Activated CD8-positive, alpha-beta memory T cell treated with anti-CD3 and anti-CD28 coated beads for 1 hour (primary cell): ENCODE measurements around the gene CALB2.
"Not testable (repeated sequence)": the region's sequence is repeated elsewhere in the genome, so short reads cannot be mapped to it uniquely, and the experiment has no call there.

ENCODE experiments used
- DNase-seq, 2 donors: peaks; one replicate each; pipeline ENCODE4 v3.0.0-alpha.2; 2020; ENCODE audit warnings: low read depth in 1 of 2; ENCODE audit errors: extremely low read depth in 1 of 2

CALB2 gene

DNA sequence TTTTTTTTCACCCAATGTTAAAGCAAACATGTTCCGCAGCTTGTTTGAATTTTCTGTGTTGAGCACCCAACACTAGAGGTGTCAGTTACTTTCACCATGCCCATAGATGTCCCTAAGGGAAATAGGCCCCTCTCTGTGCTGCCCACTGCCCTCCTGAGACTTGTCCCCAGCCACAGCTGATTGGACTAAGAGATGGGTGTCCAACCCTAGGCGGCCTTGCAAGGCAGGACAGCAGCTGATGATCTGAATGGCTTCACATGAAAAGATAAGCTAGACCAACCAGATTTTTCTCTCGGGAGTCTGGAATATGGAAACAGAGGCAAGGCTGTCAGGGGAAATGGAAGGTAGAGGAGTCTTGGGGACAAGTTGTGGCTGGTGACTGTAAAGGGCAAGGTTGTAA lies 6.1 kb upstream of the CALB2 start:
- DNase-seq, result no peak

DNA sequence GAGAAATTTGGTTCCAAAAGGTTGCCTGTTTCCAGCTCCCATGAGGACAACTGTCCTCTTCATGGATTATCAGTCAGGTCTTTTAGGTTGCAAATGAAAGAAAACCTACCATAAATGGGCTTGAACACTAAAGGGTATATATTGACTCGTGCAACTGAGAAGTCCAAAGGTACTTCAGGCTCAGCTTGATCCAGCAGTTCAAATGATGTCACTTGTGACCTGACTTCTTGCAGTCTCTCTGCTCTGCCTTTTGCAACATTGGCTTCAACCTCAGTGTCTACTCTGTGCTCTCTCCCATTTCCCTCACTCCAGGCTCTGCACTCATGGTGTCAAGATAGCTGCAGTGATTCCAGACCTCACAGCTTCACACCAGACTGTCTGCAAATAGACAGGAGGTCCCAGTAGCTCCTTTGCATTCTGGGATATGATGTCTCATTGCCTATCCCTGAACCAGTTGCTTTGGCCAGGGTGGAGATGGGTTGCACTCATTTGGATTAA lies 5.5 kb upstream of the CALB2 start:
- no peak for DNase-seq

DNA sequence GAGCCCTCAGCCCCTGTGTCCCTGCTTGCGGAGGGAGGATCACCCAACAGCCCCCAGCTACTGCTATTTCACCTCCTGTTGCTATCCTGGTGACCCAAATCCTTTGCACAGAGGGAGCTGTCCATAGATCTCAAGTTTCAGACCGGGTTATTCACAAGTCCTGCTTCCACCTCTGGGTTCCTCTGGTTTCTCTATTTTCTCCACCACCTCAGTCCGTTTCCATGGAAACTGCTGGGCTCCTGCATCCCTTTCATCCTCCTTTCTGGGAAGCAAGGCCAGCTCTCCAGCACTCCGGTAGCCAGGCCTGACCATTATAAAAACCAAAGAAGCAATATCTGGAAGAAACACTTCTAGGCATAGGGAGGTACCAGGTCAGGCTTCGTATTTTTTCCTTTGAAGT lies 4.8 kb upstream of the CALB2 start:
- DNase-seq, result no peak

DNA sequence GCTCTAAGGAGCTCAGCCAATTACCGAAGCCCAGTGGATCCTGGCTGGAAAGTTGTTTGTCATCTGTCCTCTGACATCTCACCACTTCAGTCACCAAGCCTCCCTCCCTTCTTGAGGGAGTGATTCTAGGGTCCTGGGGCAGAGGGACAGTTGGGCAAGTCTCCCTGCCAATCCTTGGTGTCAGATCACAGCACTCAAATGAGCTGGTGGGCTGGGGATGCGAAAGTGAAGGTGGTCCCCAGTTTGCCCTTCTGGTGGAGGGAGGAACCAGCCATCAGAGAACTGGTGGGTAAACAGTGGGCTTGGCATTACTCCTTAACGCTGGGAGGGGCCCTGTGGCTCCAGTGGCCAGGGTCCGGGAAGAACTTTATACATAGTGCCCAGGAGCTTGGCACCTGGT lies 4.4 kb upstream of the CALB2 start:
- DNase-seq, result no peak

DNA sequence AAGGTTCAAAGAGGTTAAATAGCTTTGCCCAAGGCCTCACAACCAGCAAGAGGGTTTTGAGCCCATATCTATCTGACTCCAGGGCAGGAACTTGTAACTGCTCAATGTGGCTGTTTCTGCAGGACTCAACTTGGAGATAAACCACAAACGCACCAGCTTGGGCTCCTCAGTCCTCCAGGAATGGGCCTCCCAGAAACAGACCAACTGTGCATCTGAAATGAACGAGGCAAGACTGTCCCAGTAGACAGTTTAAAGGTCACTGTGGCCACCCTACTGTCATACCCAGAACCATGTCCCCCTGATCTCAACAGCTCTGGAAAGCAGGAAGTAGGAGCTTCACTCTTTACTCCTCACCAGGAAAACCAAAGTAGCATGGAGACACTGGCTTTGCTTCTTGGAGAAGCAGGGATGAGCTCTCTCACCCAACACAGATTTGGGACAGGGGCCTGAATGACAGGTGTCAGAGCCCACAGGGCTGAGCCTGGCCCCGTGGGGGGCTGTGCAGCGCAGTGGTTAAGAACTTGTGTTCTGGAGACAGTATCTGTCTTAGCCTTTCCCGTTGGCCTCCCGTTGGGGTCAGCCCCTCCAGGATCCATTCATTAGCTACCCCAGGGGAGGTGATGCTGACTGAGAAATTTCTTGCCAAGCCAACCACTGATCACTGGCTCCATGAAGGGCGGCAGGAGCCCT lies 2.3 kb upstream of the CALB2 start:
- DNase-seq, result no peak

DNA sequence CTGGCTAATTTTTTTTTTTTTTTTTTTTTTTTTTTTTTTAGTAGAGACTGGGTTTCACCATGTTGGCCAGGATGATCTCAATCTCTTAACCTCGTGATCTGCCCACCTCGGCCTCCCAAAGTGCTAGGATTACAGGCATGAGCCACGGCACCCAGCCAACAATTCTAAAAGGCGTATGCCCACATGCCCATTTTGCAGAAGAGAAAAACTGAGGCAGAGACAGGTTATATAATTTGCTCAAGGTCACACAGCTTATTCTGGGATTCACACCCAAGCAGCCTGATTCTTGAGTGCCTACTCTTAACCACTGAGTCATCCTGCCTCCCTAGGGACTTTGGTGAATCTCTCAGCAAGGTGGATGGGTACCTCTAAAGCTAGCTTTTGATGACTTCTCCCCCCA lies 1.6 kb upstream of the CALB2 start:
- DNase-seq, result not testable (repeated sequence)

DNA sequence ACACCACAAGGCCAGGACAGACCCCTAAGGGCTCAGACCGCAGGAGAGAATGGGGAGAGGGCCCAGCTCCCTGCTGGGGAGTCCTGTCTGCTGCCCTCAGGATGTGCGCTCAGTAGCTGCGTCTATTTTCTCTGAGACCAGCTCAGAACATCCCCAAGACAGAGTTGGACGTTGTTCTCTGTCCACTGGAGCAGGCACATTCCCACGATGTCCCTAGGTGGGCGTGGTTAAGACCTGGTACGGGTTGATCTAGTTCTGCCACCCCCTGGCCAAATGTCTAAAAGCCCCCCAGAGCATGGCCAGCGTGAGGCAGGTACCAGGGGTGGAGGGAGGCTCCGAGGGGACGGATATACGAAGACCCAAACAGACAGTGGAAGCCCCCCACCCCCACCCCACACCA lies 842 bp upstream of the CALB2 start:
- DNase-seq, result no peak

DNA sequence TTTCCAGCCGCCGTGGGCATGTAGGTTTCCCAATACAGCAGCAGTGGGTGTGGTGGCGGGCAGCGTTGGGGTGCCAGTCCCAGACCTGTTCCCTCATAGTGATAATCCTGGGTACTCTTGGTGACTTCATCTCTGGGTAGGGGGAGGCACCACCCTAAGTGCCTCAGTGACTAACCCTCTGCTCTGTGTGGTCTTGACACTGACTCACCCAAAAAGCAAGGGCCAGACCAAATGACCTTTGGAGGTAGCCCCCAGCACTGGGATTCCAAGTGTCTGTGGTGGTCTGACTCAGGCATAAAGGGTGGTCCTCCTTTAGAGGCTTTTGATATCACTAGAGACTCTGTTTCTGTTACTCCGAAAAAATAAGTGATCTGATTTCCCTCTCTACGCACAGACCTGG lies 908 bp downstream of the CALB2 start:
- DNase-seq, result no peak

DNA sequence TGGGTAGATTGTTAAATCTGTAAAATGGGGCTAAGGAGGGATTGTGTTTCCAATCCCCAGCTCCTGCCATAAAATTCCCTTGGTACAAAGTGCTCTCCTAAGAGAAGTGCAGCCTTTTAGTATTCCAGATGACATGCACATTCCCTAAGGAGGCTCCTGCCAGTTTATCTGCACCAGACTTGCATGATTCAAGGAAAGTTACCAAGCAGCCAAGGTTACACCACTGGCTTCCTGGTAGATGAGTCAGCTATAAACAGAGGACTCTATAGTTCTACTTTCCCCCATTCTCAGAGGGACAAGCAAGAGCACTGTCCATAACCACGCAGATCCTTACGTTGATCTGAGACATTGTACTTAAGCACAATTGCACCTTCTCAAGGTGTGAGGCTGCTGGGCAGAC lies 1.9 kb downstream of the CALB2 start:
- DNase-seq, result no peak

DNA sequence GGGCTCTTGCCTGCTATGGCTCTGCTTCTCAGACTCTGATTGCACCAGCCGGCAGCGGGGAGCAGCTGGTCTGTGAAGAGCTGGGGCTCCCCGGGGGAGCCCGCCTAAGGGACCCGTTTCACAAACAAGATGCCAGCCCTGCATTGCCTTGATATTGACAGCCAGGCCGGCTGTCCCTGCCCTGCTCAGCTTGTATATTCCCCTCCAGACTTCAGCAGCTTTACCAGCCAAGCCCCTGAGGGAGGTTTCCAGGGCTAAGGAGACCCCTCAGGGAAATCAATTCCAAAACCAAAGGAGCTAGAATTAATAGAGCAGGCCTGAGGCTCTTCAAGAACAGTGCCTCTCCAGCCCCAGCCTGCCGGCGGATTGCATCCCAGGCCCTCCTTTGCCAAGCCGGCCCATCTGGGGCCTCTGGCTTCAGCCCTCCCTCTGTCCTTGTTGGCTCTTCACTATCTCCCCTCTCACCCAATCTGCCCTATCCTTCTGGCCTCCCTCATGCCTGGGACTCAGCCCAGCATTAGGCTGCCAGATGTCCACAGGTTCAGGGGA lies 5.7 kb downstream of the CALB2 start:
- no peak for DNase-seq

DNA sequence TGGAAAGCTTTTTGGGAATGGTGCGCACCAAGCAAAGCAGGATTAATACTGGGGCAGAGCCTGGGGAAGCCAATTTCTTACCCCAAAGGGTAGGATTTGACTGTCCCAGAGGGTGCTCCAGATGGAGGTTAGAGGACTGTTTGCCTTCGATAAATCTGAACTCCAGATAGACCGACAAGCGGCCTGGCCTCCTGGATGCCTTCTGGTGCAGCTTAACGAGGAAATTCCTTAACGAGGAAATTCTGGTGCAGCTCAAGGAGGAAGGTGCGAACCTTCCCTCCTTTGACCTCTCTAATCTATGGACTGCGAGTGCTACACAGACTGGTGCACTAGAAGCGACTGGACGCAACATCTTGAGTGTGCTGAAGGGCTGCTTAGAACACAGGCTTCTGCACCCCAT lies 6.5 kb downstream of the CALB2 start:
- DNase-seq, result no peak

DNA sequence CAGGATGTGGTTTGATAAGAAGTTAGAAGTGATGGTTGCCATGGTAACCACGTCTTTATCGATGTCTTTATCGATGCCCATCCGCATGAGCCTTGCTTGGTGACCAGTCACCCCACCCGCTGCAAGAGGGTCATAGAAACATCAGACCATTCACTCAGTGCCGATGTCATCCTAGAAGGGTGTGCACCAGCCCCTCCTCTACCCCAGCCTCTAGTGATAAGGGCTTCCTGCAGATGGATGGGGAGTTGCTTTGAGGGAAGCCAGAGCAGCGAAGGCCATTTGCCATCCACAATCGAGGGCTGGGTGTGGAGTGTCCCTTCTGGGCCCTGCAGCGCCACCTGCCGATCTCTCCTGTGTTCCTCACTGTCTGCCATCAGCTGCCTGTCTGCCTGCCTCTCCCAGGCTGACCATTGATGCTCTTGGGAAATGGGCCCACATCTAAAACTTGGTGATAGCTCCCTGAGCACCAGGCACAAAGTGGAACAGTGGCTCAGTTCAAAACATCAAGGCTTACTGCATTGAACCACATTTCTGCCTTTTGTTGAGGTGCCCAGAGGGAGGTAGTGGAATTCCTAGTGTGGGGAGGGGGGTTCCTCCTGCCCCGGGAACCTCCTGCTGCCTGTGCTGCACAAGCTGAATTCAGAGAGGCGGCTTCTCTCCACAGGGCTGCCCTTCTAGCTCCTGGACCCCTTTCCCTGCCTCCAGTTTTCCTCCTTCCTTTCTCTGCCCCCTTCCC lies 8.9 kb downstream of the CALB2 start:
- DNase-seq, result no peak

DNA sequence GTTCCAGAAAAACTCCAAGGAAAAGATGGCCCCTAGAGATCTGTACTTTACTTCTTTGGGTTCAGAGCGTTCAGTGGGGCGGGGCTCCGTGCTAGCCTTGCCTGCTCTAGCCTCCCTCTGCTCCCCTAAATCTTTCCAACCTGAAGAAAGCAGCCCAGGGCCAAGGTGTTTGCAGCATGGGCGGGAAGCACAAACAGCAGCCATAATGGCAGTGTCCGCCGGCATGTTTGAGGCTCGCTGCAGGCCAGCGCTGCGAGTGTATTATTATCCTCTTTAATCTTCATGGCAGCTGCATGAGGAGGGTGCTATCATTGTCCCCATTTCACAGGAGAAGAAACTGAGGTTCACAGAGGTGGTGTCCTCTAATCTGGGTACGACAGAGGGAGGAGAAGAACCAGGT lies 10.4 kb downstream of the CALB2 start:
- no peak for DNase-seq

DNA sequence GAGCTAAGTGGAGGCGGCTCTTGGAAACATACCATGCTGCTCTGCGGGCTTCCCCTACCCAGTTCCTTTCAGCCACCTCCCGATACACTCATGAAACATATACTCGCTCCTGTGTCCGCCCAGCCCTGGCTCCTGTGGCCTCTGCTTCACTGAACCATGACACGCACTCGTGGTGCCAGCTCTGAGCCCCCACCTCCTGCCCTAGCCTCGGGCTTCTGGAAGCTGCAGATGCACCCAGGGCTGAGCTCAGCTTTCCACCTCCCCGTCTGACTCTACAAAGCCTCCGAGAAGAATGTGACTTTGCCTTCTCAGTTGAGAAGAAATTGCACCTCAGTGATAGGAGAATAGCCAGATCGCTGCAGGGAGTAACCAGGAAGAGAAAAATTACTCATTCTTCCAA lies 11.0 kb downstream of the CALB2 start:
- DNase-seq, result no peak

DNA sequence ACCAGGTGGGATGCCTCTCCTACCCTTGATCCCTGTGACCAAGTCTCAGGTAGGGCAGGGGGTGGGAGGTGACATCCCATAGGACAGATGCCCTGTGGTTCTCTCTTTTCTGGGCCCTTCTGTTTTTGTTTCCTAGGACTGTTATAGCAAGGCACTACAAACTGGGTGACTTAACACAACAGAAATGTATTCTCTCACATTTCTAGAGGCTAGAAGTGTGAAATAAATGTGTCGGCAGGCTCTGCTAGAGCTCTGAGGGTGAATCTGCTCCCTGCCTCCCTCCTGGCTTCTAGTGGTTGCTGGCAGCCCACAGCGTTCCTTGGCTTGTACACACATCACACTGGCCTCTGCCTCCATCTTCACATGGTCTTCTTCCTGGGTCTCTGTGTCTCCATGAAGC lies 12.7 kb downstream of the CALB2 start:
- DNase-seq, result no peak

DNA sequence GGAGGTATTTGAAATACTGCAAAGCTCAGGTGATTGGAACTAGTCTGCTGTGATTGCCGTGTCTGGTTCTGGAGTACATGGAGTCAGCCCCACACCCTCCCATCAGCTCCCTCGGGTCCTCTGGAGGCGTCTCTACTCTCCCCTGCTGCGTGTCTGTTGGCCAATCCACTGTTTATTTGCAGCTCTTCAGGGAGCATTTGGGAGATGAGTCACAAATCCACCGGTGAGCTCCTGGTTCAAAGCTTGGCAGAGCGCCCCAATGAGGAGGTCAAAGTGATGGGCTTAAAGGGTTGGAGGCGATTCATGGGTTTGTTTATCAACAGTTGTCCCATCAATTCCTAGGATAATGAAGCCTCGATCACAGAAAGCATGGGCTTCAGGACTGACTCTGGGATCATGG lies 14.6 kb downstream of the CALB2 start:
- no peak for DNase-seq

DNA sequence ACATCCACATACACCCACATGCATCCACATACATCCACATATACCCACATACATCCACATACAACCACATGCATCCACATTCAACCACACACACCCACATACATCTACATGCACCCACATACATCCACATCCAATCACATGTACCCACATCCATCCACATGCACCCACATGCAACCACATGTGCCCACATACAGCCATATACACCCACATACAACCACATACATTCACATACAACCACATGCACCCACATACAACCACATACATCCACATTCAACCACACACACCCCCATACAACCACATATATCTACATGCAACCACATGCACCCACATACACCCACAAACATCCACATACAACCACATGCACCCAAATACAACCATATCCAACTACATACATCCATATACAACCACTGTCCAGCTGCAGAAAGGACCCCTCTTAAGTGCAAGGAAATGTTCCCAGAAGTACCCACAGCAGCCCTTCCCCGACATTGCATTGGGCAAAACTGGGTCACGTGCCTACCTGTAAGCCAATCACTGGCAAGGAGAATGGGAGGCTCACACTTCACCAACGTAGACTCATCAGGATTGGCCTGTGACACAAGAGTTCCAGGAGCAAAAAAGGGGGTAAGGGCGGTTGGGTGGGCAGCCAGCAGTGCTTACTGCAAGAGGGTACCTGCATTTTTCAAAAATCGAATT lies 18.1 kb downstream of the CALB2 start:
- no peak for DNase-seq

DNA sequence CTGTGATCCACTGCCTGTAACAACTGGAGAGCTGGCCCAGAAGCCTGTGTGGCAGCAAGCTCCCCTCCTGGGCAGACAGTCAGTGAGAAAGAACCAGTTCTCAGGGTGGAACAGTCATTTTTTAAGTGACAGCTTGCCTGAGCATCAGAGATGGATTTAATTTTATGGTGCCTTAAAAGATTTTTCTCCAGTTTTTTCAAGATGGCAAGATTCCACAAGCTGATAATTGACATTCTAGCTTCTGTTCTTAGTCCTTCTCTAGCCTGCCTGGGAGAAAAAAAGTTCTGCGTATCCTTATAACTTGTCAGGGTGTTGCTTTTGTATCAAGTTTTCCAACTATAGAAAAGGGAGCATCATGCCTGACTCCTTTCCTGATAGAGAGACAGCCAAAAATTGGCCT lies 21.2 kb downstream of the CALB2 start:
- no peak for DNase-seq

DNA sequence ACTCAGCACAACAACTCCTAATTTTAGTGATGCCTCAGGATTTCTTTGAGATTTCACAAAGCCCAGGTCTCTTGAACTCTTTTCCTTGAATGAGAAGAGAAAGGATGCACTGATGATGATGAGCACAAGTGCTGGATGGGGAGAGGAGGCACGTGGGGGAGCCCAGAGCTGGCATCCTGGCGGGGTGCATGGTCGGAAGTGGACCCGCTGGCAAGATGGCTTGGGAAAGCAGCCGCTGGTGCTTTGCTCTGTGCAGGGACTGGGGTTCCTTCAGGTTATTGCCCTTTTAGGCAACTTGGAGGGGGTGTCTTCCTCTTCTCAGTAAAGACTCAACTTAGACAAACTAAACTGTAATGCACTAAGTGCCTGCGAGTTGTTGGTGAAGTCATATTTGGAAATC lies 22.3 kb downstream of the CALB2 start:
- no peak for DNase-seq

DNA sequence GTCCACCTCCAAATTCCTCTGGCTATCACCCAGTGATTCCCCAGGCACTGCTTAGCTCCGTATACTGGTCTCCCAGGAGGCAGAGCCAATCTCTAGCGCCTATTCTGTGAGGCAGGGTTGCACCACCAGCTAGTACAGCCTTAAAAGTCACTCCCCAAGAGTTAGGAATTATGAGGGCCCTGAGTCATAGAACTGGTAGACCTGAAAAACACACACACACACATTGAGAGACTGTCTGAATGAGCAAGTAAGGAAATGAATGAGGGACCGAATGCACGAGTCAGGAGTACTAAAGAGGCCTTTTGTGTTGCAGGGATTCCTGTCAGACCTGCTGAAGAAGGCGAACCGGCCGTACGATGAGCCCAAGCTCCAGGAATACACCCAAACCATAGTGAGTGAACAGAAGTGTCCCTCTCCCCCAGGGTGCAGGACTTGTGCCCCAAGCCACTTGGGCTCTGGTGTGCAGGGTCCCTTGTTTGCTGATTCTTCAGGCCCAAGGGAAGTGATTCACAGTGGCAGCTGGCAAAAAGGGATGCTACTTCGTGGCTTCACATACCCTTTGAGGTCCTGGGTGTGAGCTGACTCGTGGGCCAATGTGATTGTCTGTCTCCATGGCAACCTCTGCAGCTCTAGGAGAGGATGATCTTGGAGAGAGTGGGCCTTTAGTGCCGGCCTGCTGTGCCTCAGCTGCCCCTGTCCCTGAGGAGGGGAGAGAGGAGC lies 24.7 kb downstream of the CALB2 start:
- no peak for DNase-seq

DNA sequence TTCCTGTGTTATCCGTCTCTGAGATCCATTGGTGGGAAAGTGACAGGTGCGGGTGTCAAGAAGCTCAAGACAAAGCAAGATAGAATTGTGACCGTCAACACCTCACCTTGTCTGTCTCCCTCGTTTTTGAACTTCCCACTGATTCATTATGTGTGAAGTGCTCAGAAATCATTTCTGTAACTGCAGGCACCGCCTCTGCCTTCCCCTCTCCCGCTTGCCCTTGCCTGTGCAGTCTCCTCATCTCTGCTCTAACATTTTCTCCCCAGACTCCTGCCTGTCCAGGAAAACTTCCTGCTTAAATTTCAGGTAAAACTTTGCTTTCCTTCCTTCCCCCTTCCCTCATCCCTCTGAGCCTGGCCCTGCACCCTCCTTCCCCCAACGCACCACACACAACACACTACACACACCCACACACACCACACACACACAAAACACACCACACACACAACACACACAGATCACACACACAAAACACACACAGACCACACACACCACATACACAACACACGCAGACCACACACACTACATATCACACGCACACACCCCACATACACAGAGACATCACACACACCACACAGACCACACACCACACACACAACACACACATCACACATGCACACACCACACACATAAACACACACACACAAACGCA lies 25.7 kb downstream of the CALB2 start:
- DNase-seq, result no peak
